22Rv1 (cell line): Measurements from ENCODE around the gene MB21D2.

Source experiments
- H3K27ac ChIP-seq: fragments of 450-650 bp; 2 replicates; pipeline ENCODE4 v1.5.1; 2017
- ZFX ChIP-seq: fragments of 450-650 bp; IDR thresholded peaks from 2 replicates; pipeline ENCODE4 v1.6.1; 2017; ENCODE audit warnings: antibody characterized with exemption, borderline replicate concordance
- TF ChIP-seq, protein P1 (sequence below): fragments of 450-650 bp; IDR thresholded peaks from 2 replicates; pipeline ENCODE4 v1.5.1; 2017; ENCODE audit warnings: mild to moderate bottlenecking

The MB21D2 gene

DNA sequence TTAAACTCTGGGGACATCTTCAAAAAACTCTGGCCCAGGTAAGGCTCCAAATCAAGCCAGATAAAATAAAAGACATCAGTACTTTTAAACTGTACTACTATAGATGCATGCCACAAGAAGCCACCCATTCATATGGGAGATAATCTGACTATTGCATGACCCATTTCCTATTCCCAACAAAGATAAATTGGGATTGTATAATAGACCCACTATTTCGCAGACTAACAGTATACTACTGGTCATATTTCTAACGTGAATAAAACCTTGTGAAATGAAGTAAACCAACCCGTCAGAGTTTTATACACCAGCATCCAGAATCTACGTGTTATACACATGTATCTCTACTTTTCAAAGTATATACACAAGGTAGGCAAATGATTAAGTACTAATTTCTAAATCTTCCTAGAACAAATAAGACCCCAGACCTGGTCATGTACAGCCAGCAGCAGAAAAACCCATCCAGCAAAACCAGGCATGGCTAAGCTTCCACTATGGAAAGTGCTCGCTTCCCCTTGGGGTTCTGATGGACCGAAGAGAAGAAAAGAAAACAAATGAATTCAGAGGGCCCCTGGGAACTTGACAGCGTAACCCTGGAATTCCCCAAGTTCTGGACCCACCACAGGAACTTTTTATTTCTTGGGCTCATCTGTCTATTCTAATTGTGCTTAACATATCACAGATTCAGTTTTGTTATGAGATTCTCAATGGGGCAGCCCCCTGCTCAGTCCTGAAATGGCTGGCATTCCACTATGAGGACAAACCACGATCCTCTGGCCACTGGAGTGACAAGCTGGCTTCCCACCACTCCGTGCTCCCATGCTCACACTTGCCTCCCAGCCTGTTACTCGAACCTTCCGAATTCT lies 69.1 kb downstream of the MB21D2 start:
- no peak for TF ChIP-seq ZFX
- TF ChIP-seq, protein P1, sequence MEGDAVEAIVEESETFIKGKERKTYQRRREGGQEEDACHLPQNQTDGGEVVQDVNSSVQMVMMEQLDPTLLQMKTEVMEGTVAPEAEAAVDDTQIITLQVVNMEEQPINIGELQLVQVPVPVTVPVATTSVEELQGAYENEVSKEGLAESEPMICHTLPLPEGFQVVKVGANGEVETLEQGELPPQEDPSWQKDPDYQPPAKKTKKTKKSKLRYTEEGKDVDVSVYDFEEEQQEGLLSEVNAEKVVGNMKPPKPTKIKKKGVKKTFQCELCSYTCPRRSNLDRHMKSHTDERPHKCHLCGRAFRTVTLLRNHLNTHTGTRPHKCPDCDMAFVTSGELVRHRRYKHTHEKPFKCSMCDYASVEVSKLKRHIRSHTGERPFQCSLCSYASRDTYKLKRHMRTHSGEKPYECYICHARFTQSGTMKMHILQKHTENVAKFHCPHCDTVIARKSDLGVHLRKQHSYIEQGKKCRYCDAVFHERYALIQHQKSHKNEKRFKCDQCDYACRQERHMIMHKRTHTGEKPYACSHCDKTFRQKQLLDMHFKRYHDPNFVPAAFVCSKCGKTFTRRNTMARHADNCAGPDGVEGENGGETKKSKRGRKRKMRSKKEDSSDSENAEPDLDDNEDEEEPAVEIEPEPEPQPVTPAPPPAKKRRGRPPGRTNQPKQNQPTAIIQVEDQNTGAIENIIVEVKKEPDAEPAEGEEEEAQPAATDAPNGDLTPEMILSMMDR = no peak
- H3K27ac ChIP-seq = no peak overlapping the region

GRCh38 chr3:192847941-192848340 lies 69.7 kb downstream of the MB21D2 start:
- H3K27ac ChIP-seq = no peak overlapping the region

GRCh38 chr3:192845526-192845855 lies 72.2 kb downstream of the MB21D2 start:
- TF ChIP-seq, protein P1 = no peak
- no peak for TF ChIP-seq ZFX

More at GRCh38 chr3:192847941-192848340, 69.7 kb downstream of the MB21D2 start:
- TF ChIP-seq, protein P1 = no peak
- no peak for TF ChIP-seq ZFX

GRCh38 chr3:192844836-192845525 lies 72.7 kb downstream of the MB21D2 start:
- no peak for TF ChIP-seq ZFX
- H3K27ac ChIP-seq = no peak overlapping the region

More at GRCh38 chr3:192845526-192845855, 72.2 kb downstream of the MB21D2 start:
- H3K27ac ChIP-seq = no peak overlapping the region

GRCh38 chr3:192844486-192844765 lies 73.2 kb downstream of the MB21D2 start:
- no peak overlapping the region for H3K27ac ChIP-seq
- no peak for TF ChIP-seq ZFX
- TF ChIP-seq, protein P1 = no peak

GRCh38 chr3:192843723-192844485 lies 73.8 kb downstream of the MB21D2 start:
- TF ChIP-seq, protein P1 = no peak
- no peak for TF ChIP-seq ZFX
- H3K27ac ChIP-seq = no peak overlapping the region

DNA sequence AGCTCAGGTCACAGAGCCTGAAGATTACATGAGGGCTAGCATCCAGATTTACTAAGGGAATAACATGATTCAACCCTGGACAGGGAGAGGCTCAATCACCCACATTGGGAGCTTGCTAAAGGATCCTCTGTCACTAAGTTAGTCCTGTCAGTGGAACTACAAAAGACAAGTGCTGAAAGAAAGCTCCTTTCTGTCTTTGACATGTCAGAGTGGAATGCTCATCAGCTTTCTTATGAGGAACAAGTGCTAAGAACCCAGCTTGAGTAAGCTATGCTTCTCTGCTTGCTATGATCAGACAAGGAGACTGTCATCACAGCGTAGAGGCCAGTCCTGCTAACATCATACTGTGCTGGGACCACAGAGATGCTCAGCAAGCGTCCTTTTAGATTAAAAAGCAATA lies 74.5 kb downstream of the MB21D2 start:
- no peak for TF ChIP-seq ZFX
- TF ChIP-seq, protein P1 = no peak
- no peak overlapping the region for H3K27ac ChIP-seq
